Tongue (tissue), 2 donors: ENCODE data around the gene STX8. TPM values are rescaled to one million over a fixed set of nuclear protein-coding genes. Genes with fewer than 3 reads are reported as not detected.
A peak's percentile ranks its signal among the peaks of the same experiment; 100 is the strongest.

Experiments
- DNase-seq: peaks from one replicate; pipeline ENCODE4 v3.0.0-alpha.2; 2015
- total RNA-seq: library from RNA; depleted of rRNA; stranded (reverse); fragments of >200 nt; gene quantifications from one replicate; pipeline ENCODE4 v1.2.3, GENCODE V29; 2014

Gene STX8
- total RNA-seq, 1 donor from 2014 or later, result 75.2 TPM

GRCh38 chr17:9237661-9238301 lies 337.8 kb downstream of the STX8 start:
- DNase-seq, result no peak

GRCh38 chr17:9237053-9237410 lies 338.6 kb downstream of the STX8 start:
- no peak for DNase-seq

- DNase-seq, result no peak
Measured at GRCh38 chr17:9236286-9237052, 339.2 kb downstream of the STX8 start.

GRCh38 chr17:9235346-9235745 lies 340.3 kb downstream of the STX8 start:
- no peak for DNase-seq

- no peak for DNase-seq
Measured at GRCh38 chr17:9234389-9234945, 341.2 kb downstream of the STX8 start.

GRCh38 chr17:9233761-9234160 lies 341.9 kb downstream of the STX8 start:
- DNase-seq, result no peak

GRCh38 chr17:9233271-9233599 lies 342.4 kb downstream of the STX8 start:
- no peak for DNase-seq

GRCh38 chr17:9232591-9233270 lies 342.9 kb downstream of the STX8 start:
- DNase-seq, result peak; percentile 66

GRCh38 chr17:9232155-9232475 lies 343.5 kb downstream of the STX8 start:
- no peak for DNase-seq

- no peak for DNase-seq
Measured at GRCh38 chr17:9231449-9232154, 344.0 kb downstream of the STX8 start.

GRCh38 chr17:9230861-9231260 lies 344.8 kb downstream of the STX8 start:
- DNase-seq, result no peak

GRCh38 chr17:9230346-9230745 lies 345.3 kb downstream of the STX8 start:
- no peak for DNase-seq

- DNase-seq, result no peak
Measured at GRCh38 chr17:9229826-9230201, 345.8 kb downstream of the STX8 start.

GRCh38 chr17:9229160-9229825 lies 346.3 kb downstream of the STX8 start:
- DNase-seq, result no peak

- DNase-seq, result peak; percentile 92
Measured at GRCh38 chr17:9228408-9229159, 347.0 kb downstream of the STX8 start.

- no peak for DNase-seq
Measured at GRCh38 chr17:9227819-9228407, 347.7 kb downstream of the STX8 start.

GRCh38 chr17:9226794-9227135 lies 348.9 kb downstream of the STX8 start:
- peak; percentile 26 for DNase-seq

GRCh38 chr17:9226130-9226793 lies 349.4 kb downstream of the STX8 start:
- no peak for DNase-seq

GRCh38 chr17:9225305-9226101 lies 350.1 kb downstream of the STX8 start:
- no peak for DNase-seq

GRCh38 chr17:9224485-9224884 lies 351.1 kb downstream of the STX8 start:
- no peak for DNase-seq
